ENCODE measurements around the gene CDH24.

The CDH24 gene

GRCh38 chr14:23045419-23046357 is 11.6 kb downstream of the CDH24 start:
- H3F3A ChIP-seq (ENCODE audit: insufficient read depth, low read length): no peaks in the 10 kb centered on the region
- H3K4me2 ChIP-seq (ENCODE audit: low read length): no peak overlapping the region
- H3K9me2 ChIP-seq (ENCODE audit: low read depth, low read length): no peaks in the 10 kb centered on the region
- H2AFZ ChIP-seq (ENCODE audit: low read length): no peak overlapping the region
- no peaks in the 10 kb centered on the region for H3K36me3 ChIP-seq (ENCODE audit: insufficient read depth, low read length)
- H3K9me3 ChIP-seq (ENCODE audit: low read length): no peaks in the 10 kb centered on the region
- H3K79me2 ChIP-seq (ENCODE audit: insufficient read depth, low read length): no peaks in the 10 kb centered on the region
- no peaks in the 10 kb centered on the region for H3K4me1 ChIP-seq (ENCODE audit: insufficient read depth, low read length, severe bottlenecking)
- H3K27ac ChIP-seq (ENCODE audit: low read depth, low read length, poor library complexity, severe bottlenecking): no peak overlapping the region
- H3K9ac ChIP-seq (ENCODE audit: low read length): no peak overlapping the region
- TF ChIP-seq EZH2 (IDR thresholded peaks at IDR 0.05; ENCODE audit: borderline replicate concordance, low read length): no peak
- no peak for TF ChIP-seq CTCF (IDR thresholded peaks at IDR 0.05; ENCODE audit: low read length)
- no peak overlapping the region for H3K4me3 ChIP-seq (ENCODE audit: low read depth, low read length, poor library complexity, severe bottlenecking)
- no peaks in the 10 kb centered on the region for H4K20me1 ChIP-seq (ENCODE audit: insufficient read depth, low read length)
- H3K27me3 ChIP-seq (ENCODE audit: insufficient read depth, low read length): peaks cover 7% of the 10 kb centered on the region; the same call in 1 of the 2 replicates

GRCh38 chr14:23044840-23045239 is 12.5 kb downstream of the CDH24 start:
- H3K27ac ChIP-seq (ENCODE audit: low read depth, low read length, poor library complexity, severe bottlenecking): no peak overlapping the region
- H3K4me3 ChIP-seq (ENCODE audit: low read depth, low read length, poor library complexity, severe bottlenecking): no peak overlapping the region
- no peaks in the 10 kb centered on the region for H3K4me1 ChIP-seq (ENCODE audit: insufficient read depth, low read length, severe bottlenecking)
- H3K36me3 ChIP-seq (ENCODE audit: insufficient read depth, low read length): no peaks in the 10 kb centered on the region
- H3F3A ChIP-seq (ENCODE audit: insufficient read depth, low read length): no peaks in the 10 kb centered on the region
- H3K79me2 ChIP-seq (ENCODE audit: insufficient read depth, low read length): no peaks in the 10 kb centered on the region
- TF ChIP-seq EZH2 (IDR thresholded peaks at IDR 0.05; ENCODE audit: borderline replicate concordance, low read length): no peak
- TF ChIP-seq CTCF (IDR thresholded peaks at IDR 0.05; ENCODE audit: low read length): no peak
- H3K4me2 ChIP-seq (ENCODE audit: low read length): no peak overlapping the region
- no peaks in the 10 kb centered on the region for H3K9me3 ChIP-seq (ENCODE audit: low read length)
- no peak overlapping the region for H2AFZ ChIP-seq (ENCODE audit: low read length)
- H3K9me2 ChIP-seq (ENCODE audit: low read depth, low read length): no peaks in the 10 kb centered on the region
- H3K9ac ChIP-seq (ENCODE audit: low read length): no peak overlapping the region
- peaks cover 7% of the 10 kb centered on the region; the same call in 1 of the 2 replicates for H3K27me3 ChIP-seq (ENCODE audit: insufficient read depth, low read length)
- no peaks in the 10 kb centered on the region for H4K20me1 ChIP-seq (ENCODE audit: insufficient read depth, low read length)

GRCh38 chr14:23043754-23044153 is 13.6 kb downstream of the CDH24 start:
- peaks cover 7% of the 10 kb centered on the region; the same call in 1 of the 2 replicates for H3K27me3 ChIP-seq (ENCODE audit: insufficient read depth, low read length)
- H3F3A ChIP-seq (ENCODE audit: insufficient read depth, low read length): no peaks in the 10 kb centered on the region
- H3K4me3 ChIP-seq (ENCODE audit: low read depth, low read length, poor library complexity, severe bottlenecking): no peak overlapping the region
- no peaks in the 10 kb centered on the region for H3K4me1 ChIP-seq (ENCODE audit: insufficient read depth, low read length, severe bottlenecking)
- H3K9me2 ChIP-seq (ENCODE audit: low read depth, low read length): no peaks in the 10 kb centered on the region
- no peaks in the 10 kb centered on the region for H3K79me2 ChIP-seq (ENCODE audit: insufficient read depth, low read length)
- no peak overlapping the region for H3K9ac ChIP-seq (ENCODE audit: low read length)
- TF ChIP-seq CTCF (IDR thresholded peaks at IDR 0.05; ENCODE audit: low read length) (no peak), EZH2 (IDR thresholded peaks at IDR 0.05; ENCODE audit: borderline replicate concordance, low read length) (no peak)
- H3K4me2 ChIP-seq (ENCODE audit: low read length): no peak overlapping the region
- no peak overlapping the region for H2AFZ ChIP-seq (ENCODE audit: low read length)
- no peaks in the 10 kb centered on the region for H3K9me3 ChIP-seq (ENCODE audit: low read length)
- H3K27ac ChIP-seq (ENCODE audit: low read depth, low read length, poor library complexity, severe bottlenecking): no peak overlapping the region
- H3K36me3 ChIP-seq (ENCODE audit: insufficient read depth, low read length): no peaks in the 10 kb centered on the region
- no peaks in the 10 kb centered on the region for H4K20me1 ChIP-seq (ENCODE audit: insufficient read depth, low read length)
